Choroid plexus epithelial cell (primary cell): Measurements from ENCODE around the gene NAGLU.

Experiments used
- DNase-seq: peaks from one replicate; pipeline ENCODE4 v3.0.0-alpha.2; 2010; ENCODE audit warnings: low read depth
- H3K4me3 ChIP-seq: 2 replicates; pipeline ENCODE4 v1.5.1; 2011; ENCODE audit warnings: low read depth, mild to moderate bottlenecking, control low read depth, low read length, moderate library complexity
- TF ChIP-seq, protein P1 (sequence below): conservative IDR thresholded peaks from 2 replicates; pipeline ENCODE4 v1.5.1; 2011; ENCODE audit warnings: low read depth, mild to moderate bottlenecking, control low read depth, inconsistent platforms, low read length, moderate library complexity

NAGLU gene

DNA sequence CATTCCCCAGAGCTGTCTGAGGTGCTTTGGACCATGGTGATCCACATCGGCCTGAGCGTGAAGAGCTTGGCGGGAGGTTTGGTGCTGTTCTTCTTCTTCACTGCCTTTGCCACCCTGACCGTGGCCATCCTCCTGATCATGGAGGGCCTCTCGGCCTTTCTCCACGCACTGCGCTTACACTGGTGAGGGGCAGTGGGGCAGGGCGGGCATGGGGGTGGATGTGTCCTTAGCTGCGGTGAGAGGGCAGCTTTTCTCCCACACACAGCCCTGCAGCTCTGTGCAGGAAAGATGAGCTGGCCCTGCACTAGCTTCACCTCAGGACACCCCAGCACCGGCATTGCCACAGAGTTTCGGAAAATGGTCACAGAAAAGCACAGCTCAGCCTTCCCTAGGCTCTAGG lies 21.8 kb upstream of the NAGLU start:
- TF ChIP-seq, protein P1, sequence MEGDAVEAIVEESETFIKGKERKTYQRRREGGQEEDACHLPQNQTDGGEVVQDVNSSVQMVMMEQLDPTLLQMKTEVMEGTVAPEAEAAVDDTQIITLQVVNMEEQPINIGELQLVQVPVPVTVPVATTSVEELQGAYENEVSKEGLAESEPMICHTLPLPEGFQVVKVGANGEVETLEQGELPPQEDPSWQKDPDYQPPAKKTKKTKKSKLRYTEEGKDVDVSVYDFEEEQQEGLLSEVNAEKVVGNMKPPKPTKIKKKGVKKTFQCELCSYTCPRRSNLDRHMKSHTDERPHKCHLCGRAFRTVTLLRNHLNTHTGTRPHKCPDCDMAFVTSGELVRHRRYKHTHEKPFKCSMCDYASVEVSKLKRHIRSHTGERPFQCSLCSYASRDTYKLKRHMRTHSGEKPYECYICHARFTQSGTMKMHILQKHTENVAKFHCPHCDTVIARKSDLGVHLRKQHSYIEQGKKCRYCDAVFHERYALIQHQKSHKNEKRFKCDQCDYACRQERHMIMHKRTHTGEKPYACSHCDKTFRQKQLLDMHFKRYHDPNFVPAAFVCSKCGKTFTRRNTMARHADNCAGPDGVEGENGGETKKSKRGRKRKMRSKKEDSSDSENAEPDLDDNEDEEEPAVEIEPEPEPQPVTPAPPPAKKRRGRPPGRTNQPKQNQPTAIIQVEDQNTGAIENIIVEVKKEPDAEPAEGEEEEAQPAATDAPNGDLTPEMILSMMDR = no peak
- H3K4me3 ChIP-seq = no peak overlapping the region
- no peak for DNase-seq

DNA sequence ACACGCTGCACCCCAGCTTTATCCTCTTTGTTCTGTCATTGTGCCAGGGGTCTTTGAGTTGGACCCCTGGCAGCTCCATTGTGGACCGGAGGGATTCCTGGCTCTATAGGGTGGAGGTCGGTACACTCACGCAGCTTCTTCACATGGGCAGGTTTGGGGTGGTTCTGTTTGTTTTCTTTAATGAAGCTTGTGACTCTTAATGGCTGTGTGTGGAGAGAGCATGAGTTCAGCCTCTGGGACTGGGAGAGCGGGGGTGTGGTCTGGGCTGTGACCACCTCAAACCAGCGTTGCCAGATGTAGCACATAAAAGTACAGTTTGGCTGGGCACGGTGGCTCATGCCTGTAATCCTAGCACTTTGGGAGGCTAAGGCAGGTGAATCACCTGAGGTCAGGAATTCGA lies 21.2 kb upstream of the NAGLU start:
- DNase-seq = peak; percentile 55
- H3K4me3 ChIP-seq = no peak overlapping the region
- TF ChIP-seq, protein P1 = no peak

DNA sequence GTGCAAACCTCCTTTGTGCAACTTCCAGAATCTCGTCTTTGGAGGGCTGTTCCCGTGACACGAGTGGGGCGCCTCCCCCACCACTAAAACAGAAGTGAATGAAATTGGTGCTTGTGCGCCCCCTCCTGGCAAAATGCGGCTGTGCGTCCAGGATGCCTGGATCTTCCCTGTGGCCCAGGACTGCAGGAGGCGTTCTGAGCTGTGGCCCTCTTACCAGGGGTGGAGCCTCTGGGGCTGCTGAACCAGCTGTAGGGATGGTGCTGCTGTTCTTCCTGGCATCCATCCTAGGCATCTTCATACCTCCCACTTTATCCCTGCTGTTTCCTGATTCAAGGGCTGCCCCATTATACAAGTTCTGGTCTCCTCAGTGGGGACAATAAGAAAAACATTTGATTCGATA lies 18.5 kb upstream of the NAGLU start:
- TF ChIP-seq, protein P1 = peak; percentile 95
- no peak overlapping the region for H3K4me3 ChIP-seq
- DNase-seq = peak; percentile 91

DNA sequence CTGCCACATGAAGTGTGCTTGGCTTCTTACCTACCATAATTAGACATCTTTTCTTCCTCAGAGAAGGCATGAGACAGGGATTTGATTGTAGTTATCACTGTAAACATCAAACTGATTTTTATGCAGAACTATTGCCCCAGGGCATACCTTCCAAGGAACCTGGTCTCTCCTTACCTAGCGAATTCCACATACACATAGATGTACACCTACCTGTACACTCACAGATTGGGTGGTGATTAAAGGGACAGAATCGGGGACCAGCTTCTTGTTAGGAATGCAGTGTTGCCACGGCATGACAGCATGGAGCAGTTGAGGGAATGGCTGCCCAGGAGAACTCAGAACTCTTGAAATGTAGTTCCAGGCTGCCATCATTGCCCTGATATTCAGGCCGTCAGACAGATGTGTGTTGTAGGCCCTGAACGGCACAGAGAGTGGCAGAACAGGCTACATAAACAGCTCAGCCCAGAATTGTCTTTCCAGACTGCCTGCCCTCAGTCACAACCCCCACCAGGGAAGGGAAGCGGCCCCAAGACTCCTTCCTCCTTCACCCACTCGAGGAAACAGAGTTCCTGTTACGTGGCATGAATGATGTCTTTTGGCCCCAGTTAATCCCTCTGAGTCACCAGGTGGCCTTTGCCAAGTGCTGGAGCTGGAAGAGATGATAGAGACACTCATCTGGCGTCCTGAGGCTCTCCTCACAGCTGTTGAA lies 17.8 kb upstream of the NAGLU start:
- peak; percentile 91 for DNase-seq
- TF ChIP-seq, protein P1 = no peak
- no peak overlapping the region for H3K4me3 ChIP-seq

DNA sequence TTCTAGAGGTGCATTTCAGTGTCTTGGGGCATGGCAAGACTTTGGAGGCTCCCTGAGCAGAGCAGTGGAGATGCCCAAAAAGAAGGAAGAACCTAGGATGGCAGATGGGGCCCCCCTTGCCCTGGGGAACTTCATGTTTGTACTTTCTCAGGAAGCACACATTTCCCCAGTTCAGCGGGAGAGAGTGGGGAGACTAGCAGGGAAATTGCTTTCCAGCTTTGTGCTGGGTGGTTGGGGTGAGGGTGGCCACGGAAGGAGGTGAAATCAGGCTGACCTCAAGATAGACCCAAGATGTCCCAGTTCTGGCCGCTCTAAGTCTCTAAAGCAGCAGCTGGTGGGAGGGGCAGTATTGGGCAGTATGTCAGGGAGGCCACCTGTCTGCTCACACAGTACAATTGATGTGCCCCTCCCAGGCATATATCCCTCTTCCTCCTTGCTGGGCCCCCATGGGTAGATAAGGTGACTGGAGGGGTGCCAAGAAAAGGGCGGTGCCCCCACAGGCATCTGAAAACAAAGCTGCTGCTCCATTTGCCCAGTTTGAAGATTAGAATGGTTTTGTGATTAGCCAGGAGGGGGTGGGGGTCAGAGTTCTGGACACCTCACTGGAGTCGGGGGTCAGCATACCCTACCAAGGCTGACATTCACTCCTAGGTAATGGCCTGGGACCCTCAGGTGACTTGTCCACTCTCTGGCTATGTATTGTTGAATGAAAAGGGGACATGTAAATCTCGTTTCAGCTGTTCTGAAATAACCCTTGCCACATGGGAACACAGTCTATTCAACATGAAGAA lies 17.1 kb upstream of the NAGLU start:
- no peak overlapping the region for H3K4me3 ChIP-seq
- TF ChIP-seq, protein P1 = no peak
- DNase-seq = peak; percentile 36

DNA sequence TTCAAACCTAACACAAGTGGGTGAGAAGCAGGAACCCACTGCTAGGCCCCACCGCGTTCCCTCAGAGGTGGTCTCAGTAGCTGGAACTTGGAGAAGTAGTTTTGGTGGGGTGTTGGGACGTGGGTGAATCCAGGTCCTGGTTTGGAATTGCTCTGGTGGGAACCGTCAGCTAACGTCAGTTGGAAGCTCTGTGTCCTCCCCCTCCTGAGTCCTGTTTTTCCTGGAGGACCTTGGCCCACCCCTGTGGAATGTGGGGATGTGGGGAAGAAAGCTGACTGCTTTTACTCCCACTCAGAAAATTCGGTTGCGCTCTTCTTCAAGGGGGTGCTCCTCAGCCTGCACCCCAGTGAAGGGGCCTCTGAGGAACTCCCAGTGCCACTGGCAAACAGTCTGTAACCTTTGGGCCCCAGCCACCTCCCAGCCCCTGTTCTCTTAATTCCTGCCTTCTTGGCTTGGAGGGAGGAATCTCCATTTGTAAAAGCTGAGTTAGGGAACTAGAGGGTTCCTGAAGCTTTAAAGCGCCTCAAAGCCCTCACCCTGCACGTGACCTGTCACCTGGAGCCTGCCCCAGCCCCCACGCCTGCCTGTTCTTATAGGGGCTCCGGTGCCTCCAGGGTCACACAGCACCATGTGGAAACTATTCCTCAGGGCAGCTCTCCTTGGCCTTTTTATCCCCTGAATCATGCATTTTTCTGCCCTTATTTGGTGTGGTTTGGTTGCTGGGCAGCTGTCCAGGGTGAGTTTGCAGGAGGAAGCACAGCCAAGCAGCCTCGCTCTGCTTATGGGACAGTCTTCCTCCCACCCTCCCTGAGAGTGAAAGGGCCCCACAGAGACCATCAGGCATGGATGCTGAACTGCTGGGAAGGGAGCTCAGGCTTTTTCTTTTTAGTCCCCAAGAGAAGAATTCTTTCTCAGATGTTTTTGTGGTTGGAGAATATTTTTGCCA lies 16.2 kb upstream of the NAGLU start:
- peak; percentile 99 for DNase-seq
- TF ChIP-seq, protein P1 = peak; percentile 5
- no peak overlapping the region for H3K4me3 ChIP-seq
